ENCODE results near the gene CA9.

CA9 gene

GRCh38 chr9:35650341-35651158, 23.2 kb upstream of the CA9 start, which contains the start of gene SIT1:
Gene SIT1 (minus strand): TSS chr9:35650931. CDS start chr9:35650853, 78 bp downstream.
- no peak for DNase-seq (ENCODE audit: low read depth, low spot score)
- no peak within 1 kb of the TSS for H3K4me3 ChIP-seq
- no peak within 1 kb of the TSS for H3K27ac ChIP-seq
- H3K9ac ChIP-seq (ENCODE audit: insufficient read length): no peak within 1 kb of the TSS
- no peaks in the 10 kb centered on the region for H3K36me3 ChIP-seq (ENCODE audit: insufficient read depth, low read length)
- no peaks in the 10 kb centered on the region for H3K9me3 ChIP-seq (ENCODE audit: low read depth, low read length)
- TF ChIP-seq FOXP2 (optimal IDR thresholded peaks at IDR 0.05; ENCODE audit: control extremely low read depth, extremely low read length, insufficient read depth): no peak
- TF ChIP-seq EZH2 (IDR thresholded peaks at IDR 0.05): no peak
- no peak for TF ChIP-seq POLR2AphosphoS5 (IDR thresholded peaks at IDR 0.05; ENCODE audit: borderline replicate concordance, low read depth, low read length)

- no peak for TF ChIP-seq FOXP2 (optimal IDR thresholded peaks at IDR 0.05; ENCODE audit: control extremely low read depth, extremely low read length, insufficient read depth)
- TF ChIP-seq POLR2AphosphoS5 (IDR thresholded peaks at IDR 0.05; ENCODE audit: borderline replicate concordance, low read depth, low read length): no peak
- no peak for TF ChIP-seq EZH2 (IDR thresholded peaks at IDR 0.05)
- Histone ChIP-seq H3K9ac (ENCODE audit: insufficient read length) (no peak overlapping the region), H3K4me3 (no peak overlapping the region), H3K27ac (no peak overlapping the region), H3K36me3 (ENCODE audit: insufficient read depth, low read length) (no peaks in the 10 kb centered on the region), H3K9me3 (ENCODE audit: low read depth, low read length) (no peaks in the 10 kb centered on the region)
- DNase-seq (ENCODE audit: low read depth, low spot score): no peak
Measured at GRCh38 chr9:35651956-35652828, 21.5 kb upstream of the CA9 start.

GRCh38 chr9:35652829-35653209, 20.9 kb upstream of the CA9 start:
- no peak overlapping the region for H3K27ac ChIP-seq
- no peaks in the 10 kb centered on the region for H3K9me3 ChIP-seq (ENCODE audit: low read depth, low read length)
- no peaks in the 10 kb centered on the region for H3K36me3 ChIP-seq (ENCODE audit: insufficient read depth, low read length)
- no peak for TF ChIP-seq EZH2 (IDR thresholded peaks at IDR 0.05)
- DNase-seq (ENCODE audit: low read depth, low spot score): no peak
- no peak overlapping the region for H3K9ac ChIP-seq (ENCODE audit: insufficient read length)
- H3K4me3 ChIP-seq: no peak overlapping the region

GRCh38 chr9:35653611-35654010, 20.1 kb upstream of the CA9 start:
- H3K9me3 ChIP-seq (ENCODE audit: low read depth, low read length): no peaks in the 10 kb centered on the region
- no peak overlapping the region for H3K9ac ChIP-seq (ENCODE audit: insufficient read length)
- H3K36me3 ChIP-seq (ENCODE audit: insufficient read depth, low read length): no peaks in the 10 kb centered on the region
- H3K27ac ChIP-seq: no peak overlapping the region
- no peak for DNase-seq (ENCODE audit: low read depth, low spot score)
- no peak for TF ChIP-seq EZH2 (IDR thresholded peaks at IDR 0.05)
- TF ChIP-seq POLR2AphosphoS5 (IDR thresholded peaks at IDR 0.05; ENCODE audit: borderline replicate concordance, low read depth, low read length): no peak
- no peak for TF ChIP-seq FOXP2 (optimal IDR thresholded peaks at IDR 0.05; ENCODE audit: control extremely low read depth, extremely low read length, insufficient read depth)
- no peak overlapping the region for H3K4me3 ChIP-seq

GRCh38 chr9:35656348-35656747, 17.4 kb upstream of the CA9 start:
- TF ChIP-seq FOXP2 (optimal IDR thresholded peaks at IDR 0.05; ENCODE audit: control extremely low read depth, extremely low read length, insufficient read depth): no peak
- no peak for TF ChIP-seq EZH2 (IDR thresholded peaks at IDR 0.05)
- TF ChIP-seq POLR2AphosphoS5 (IDR thresholded peaks at IDR 0.05; ENCODE audit: borderline replicate concordance, low read depth, low read length): no peak
- H3K4me3 ChIP-seq: no peak overlapping the region
- H3K9ac ChIP-seq (ENCODE audit: insufficient read length): no peak overlapping the region
- no peak overlapping the region for H3K27ac ChIP-seq
- H3K9me3 ChIP-seq (ENCODE audit: low read depth, low read length): no peaks in the 10 kb centered on the region
- no peak for DNase-seq (ENCODE audit: low read depth, low spot score)
- H3K36me3 ChIP-seq (ENCODE audit: insufficient read depth, low read length): peaks cover 10% of the 10 kb centered on the region; the same call in 1 of the 2 replicates

- Histone ChIP-seq H3K9ac (ENCODE audit: insufficient read length) (no peak overlapping the region), H3K4me3 (peak overlapping the region; percentile 90), H3K9me3 (ENCODE audit: low read depth, low read length) (no peaks in the 10 kb centered on the region), H3K27ac (peak overlapping the region; percentile 46; the same call in 1 of the 2 replicates), H3K36me3 (ENCODE audit: insufficient read depth, low read length) (peaks cover 14% of the 10 kb centered on the region)
- no peak for DNase-seq (ENCODE audit: low read depth, low spot score)
- TF ChIP-seq EZH2 (IDR thresholded peaks at IDR 0.05) (no peak), POLR2AphosphoS5 (IDR thresholded peaks at IDR 0.05; ENCODE audit: borderline replicate concordance, low read depth, low read length) (no peak), FOXP2 (optimal IDR thresholded peaks at IDR 0.05; ENCODE audit: control extremely low read depth, extremely low read length, insufficient read depth) (no peak)
Measured at GRCh38 chr9:35656831-35657545, 16.7 kb upstream of the CA9 start.

GRCh38 chr9:35657546-35658136, 16.1 kb upstream of the CA9 start, which contains the start of gene RMRP:
Gene RMRP (minus strand): TSS chr9:35658019.
- no peaks in the 10 kb centered on the region for H3K9me3 ChIP-seq (ENCODE audit: low read depth, low read length)
- TF ChIP-seq EZH2 (IDR thresholded peaks at IDR 0.05) (no peak), POLR2AphosphoS5 (IDR thresholded peaks at IDR 0.05; ENCODE audit: borderline replicate concordance, low read depth, low read length) (no peak), FOXP2 (optimal IDR thresholded peaks at IDR 0.05; ENCODE audit: control extremely low read depth, extremely low read length, insufficient read depth) (peak; percentile 32)
- peaks cover 20% of the 10 kb centered on the region for H3K36me3 ChIP-seq (ENCODE audit: insufficient read depth, low read length)
- peak; percentile 97 for DNase-seq (ENCODE audit: low read depth, low spot score)
- H3K9ac ChIP-seq (ENCODE audit: insufficient read length): peak within 1 kb of the TSS; percentile 86
- peak within 1 kb of the TSS; percentile 97 for H3K27ac ChIP-seq
- H3K4me3 ChIP-seq: peak within 1 kb of the TSS; percentile 90
